WTC11 (cell line): ENCODE measurements around the gene SYT15. TPM values are rescaled to one million over a fixed set of nuclear protein-coding genes. Genes with fewer than 3 reads are reported as not detected.
"Not testable (repeated sequence)": the region's sequence is repeated elsewhere in the genome, so short reads cannot be mapped to it uniquely, and the experiment has no call there.

Source experiments
- ATAC-seq: fragments of 200-7000 bp; cut with Tn5 transposase; 2 replicates; pipeline ENCODE4 v1.10.0; 2021; ENCODE audit warnings: mild to moderate bottlenecking, moderate library complexity
- CTCF ChIA-PET: fragments of 300-600 bp; sonication (Branson Sonifier 250); formaldehyde crosslinking; loops from one replicate; lab custom pipeline; 2021; ENCODE audit warnings: antibody characterized with exemption; lab: Charles Lee
- POLR2A ChIA-PET: fragments of 350-600 bp; sonication (Branson Sonifier 250); formaldehyde crosslinking; loops from one replicate; lab custom pipeline; 2021; ENCODE audit warnings: antibody characterized with exemption; lab: Charles Lee
- DNase-seq: peaks from one replicate; pipeline ENCODE4 v3.0.0; 2021; ENCODE audit warnings: low spot score
- H3K27ac Mint-ChIP-seq: 2 replicates; pipeline ENCODE4 v1.8.0; 2021; ENCODE audit warnings: mixed read lengths
- H3K27me3 Mint-ChIP-seq: 2 replicates; pipeline ENCODE4 v1.8.0; 2021; ENCODE audit warnings: low read depth, mild to moderate bottlenecking, moderate library complexity, mixed read lengths
- H3K36me3 Mint-ChIP-seq: 2 replicates; pipeline ENCODE4 v1.8.0; 2021; ENCODE audit warnings: mixed read lengths
- H3K4me1 Mint-ChIP-seq: 2 replicates; pipeline ENCODE4 v1.8.0; 2022; ENCODE audit warnings: mixed read lengths
- H3K4me3 Mint-ChIP-seq: 2 replicates; pipeline ENCODE4 v1.8.0; 2021; ENCODE audit warnings: mild to moderate bottlenecking, moderate library complexity, mixed read lengths
- H3K9me3 Mint-ChIP-seq: 2 replicates; pipeline ENCODE4 v1.8.0; 2021; ENCODE audit warnings: mixed read lengths
- ZBTB43 ChIP-seq: sonication (generic); formaldehyde crosslinking; IDR thresholded peaks from 2 replicates; pipeline ENCODE4 v1.8.1; 2023; ENCODE audit warnings: mild to moderate bottlenecking, missing genetic modification reagents
- total RNA-seq: library from RNA; stranded (reverse); gene quantifications from 3 replicates; pipeline ENCODE4 v1.2.3, GENCODE V29; 2021
- TF ChIP-seq, protein P1 (sequence below): sonication (generic); formaldehyde crosslinking; IDR thresholded peaks from 2 replicates; pipeline ENCODE4 v1.8.1; 2022; ENCODE audit warnings: mild to moderate bottlenecking, moderate library complexity, missing genetic modification reagents
- TF ChIP-seq, protein P2 (sequence below): fragments of 200-600 bp; IDR thresholded peaks from 2 replicates; pipeline ENCODE4 v1.8.0; 2022; ENCODE audit warnings: antibody characterized with exemption

Gene SYT15
- total RNA-seq, 1 experiment from 2014 or later: 1.5 TPM

DNA sequence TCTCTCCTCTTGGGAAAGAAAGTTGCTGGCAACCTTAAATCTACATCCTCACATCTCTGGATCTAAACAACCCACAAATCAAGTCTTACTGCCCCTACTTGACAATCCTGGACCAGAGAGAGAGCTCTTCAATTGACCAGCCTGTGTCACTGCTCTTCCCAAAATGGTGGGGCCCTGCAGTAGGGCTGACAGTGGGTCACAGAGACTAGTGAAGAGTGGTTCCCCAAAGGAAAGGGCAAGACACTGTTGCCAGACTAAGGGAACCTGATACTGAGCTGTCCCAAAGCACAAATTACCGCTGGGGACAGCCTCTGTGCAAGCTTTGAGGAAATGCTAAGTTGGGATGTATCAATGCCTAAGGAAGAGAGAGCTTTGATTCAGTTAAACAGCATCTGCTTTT, 18.0 kb upstream of the SYT15 start (continued):
- TF ChIP-seq ZBTB43 (CRISPR knock-in tag): no peak
- TF ChIP-seq, protein P1, sequence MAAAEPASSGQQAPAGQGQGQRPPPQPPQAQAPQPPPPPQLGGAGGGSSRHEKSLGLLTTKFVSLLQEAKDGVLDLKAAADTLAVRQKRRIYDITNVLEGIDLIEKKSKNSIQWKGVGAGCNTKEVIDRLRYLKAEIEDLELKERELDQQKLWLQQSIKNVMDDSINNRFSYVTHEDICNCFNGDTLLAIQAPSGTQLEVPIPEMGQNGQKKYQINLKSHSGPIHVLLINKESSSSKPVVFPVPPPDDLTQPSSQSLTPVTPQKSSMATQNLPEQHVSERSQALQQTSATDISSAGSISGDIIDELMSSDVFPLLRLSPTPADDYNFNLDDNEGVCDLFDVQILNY (CRISPR knock-in tag): no peak
- TF ChIP-seq, all 79 proteins: peak for 0

DNA sequence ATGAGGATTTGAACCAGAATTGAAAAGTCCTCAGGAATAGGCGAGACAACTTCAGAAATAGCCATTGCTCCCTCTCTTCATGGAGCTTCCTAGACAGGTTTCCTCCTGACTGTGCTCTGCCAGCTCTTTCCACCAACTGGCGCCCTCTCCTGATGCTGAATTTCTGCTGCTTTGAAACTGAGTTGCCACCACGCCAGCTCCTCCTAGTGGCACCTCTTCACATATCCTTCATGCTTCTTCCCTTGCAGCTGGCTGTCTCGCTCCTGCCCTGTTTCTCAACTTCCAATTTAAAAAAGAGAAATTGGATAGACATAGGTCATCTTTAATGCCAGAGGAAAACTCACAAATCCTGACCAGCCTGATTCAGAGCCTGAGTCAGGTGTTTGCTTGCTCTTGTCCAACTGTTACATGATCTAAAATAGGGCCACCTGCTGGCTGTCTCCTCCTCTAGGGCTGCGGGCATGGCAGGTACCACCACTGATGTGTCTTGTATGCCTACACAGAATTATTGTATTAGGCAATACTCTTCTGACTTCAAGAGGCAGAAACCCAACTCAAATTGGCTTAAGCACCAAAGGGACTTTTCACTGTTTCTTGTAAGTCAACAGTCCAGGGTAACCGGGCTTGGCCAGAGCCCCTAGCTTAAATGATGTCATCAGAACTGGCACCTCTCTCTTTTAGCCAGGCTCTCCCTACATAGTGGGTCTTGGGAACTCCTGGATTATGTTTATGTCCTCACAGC, 13.2 kb upstream of the SYT15 start:
- H3K36me3 Mint-ChIP-seq, H3K27me3 Mint-ChIP-seq, POLR2A ChIA-PET, H3K27ac Mint-ChIP-seq, H3K9me3 Mint-ChIP-seq, H3K4me1 Mint-ChIP-seq, H3K4me3 Mint-ChIP-seq: not testable (repeated sequence)
- TF ChIP-seq, protein P2, sequence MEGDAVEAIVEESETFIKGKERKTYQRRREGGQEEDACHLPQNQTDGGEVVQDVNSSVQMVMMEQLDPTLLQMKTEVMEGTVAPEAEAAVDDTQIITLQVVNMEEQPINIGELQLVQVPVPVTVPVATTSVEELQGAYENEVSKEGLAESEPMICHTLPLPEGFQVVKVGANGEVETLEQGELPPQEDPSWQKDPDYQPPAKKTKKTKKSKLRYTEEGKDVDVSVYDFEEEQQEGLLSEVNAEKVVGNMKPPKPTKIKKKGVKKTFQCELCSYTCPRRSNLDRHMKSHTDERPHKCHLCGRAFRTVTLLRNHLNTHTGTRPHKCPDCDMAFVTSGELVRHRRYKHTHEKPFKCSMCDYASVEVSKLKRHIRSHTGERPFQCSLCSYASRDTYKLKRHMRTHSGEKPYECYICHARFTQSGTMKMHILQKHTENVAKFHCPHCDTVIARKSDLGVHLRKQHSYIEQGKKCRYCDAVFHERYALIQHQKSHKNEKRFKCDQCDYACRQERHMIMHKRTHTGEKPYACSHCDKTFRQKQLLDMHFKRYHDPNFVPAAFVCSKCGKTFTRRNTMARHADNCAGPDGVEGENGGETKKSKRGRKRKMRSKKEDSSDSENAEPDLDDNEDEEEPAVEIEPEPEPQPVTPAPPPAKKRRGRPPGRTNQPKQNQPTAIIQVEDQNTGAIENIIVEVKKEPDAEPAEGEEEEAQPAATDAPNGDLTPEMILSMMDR: peak; percentile 32; the same call in 1 of the 2 replicates
- DNase-seq (peak; percentile 65), ATAC-seq (peak; percentile 98)
- CTCF ChIA-PET: interaction anchor here (1.0 to 1.2 kb wide), 3 partner anchors 9 to 337 kb away, joined by 5 to 7 read pairs (median 6); partner anchors contain the start of gene GPRIN2

GRCh38 chr10:46567151-46567550, 11.8 kb upstream of the SYT15 start:
- H3K27me3 Mint-ChIP-seq, CTCF ChIA-PET, H3K4me3 Mint-ChIP-seq, DNase-seq, H3K4me1 Mint-ChIP-seq, ATAC-seq, H3K36me3 Mint-ChIP-seq, POLR2A ChIA-PET, H3K9me3 Mint-ChIP-seq, H3K27ac Mint-ChIP-seq: not testable (repeated sequence)

DNA sequence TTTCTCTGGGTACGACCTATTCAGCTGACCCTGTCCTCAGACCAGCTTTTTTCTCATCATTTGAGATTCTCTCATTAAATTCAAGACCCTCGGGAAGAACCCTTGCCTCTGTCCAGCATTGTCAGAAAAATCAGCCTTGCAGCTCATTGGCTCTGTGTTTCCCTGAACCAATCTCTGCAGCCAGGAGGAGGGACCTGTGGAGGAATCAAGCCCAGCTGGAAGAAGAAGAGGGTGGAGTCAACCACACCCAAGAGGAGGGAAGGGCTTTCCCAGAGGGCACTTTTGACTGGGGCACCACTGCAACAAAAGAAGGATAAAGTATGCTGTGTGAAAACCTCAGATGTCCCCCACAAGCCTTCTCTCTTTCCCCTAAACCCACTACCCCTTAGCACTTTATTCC, 8.3 kb upstream of the SYT15 start:
- DNase-seq, POLR2A ChIA-PET, H3K4me3 Mint-ChIP-seq, CTCF ChIA-PET, H3K9me3 Mint-ChIP-seq, H3K27me3 Mint-ChIP-seq, H3K4me1 Mint-ChIP-seq, H3K27ac Mint-ChIP-seq, H3K36me3 Mint-ChIP-seq: not testable (repeated sequence)
- peak; percentile 57 for ATAC-seq

DNA sequence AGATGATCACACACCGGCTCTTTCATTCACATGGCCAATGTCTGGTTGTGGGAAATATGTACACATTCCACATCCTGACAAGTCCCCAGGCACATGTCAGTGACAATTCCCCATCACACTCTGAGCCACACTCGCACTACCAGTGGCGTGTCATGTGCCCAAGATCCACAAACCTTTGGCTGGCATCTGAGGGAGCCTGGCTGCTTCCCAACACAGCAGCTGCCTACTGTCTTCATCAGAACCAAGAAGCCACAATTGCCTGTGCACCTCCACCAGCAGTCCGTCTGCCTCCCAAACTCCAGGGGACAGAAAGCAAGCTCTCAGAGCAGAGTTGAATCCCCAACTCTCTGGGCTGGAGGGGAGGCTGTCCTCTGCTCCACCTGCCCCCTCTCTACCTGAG, 6.2 kb upstream of the SYT15 start:
- H3K27me3 Mint-ChIP-seq, DNase-seq, H3K4me3 Mint-ChIP-seq, H3K27ac Mint-ChIP-seq, POLR2A ChIA-PET, H3K4me1 Mint-ChIP-seq, ATAC-seq, H3K36me3 Mint-ChIP-seq, H3K9me3 Mint-ChIP-seq, CTCF ChIA-PET: not testable (repeated sequence)

DNA sequence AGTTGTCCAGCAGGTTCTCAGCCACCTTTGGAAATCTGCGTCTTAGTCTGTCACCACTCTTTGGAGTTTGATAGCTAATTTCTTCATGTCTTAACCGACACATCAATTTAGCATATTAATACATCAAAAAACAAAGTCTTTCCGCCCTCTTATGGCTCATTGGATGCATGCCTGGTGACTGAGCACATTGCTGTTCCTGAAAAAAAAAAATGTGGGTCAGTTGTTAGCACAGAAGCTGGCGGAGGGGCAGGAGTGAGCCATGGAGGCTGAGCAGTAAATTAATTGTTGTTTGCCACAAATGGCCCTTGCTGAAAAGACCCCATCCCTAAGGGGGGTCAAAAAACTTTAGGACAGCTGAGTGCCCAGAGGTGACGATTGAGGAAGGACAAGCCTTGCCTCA, 5.6 kb upstream of the SYT15 start:
- H3K36me3 Mint-ChIP-seq, H3K27me3 Mint-ChIP-seq, H3K27ac Mint-ChIP-seq, H3K4me3 Mint-ChIP-seq, DNase-seq, H3K9me3 Mint-ChIP-seq, POLR2A ChIA-PET, ATAC-seq, CTCF ChIA-PET, H3K4me1 Mint-ChIP-seq: not testable (repeated sequence)

GRCh38 chr10:46573884-46574283, 5.0 kb upstream of the SYT15 start:
- CTCF ChIA-PET, H3K27me3 Mint-ChIP-seq, H3K9me3 Mint-ChIP-seq, H3K36me3 Mint-ChIP-seq, H3K27ac Mint-ChIP-seq, H3K4me3 Mint-ChIP-seq, DNase-seq, H3K4me1 Mint-ChIP-seq, POLR2A ChIA-PET: not testable (repeated sequence)
- peak; percentile 21 for ATAC-seq

DNA sequence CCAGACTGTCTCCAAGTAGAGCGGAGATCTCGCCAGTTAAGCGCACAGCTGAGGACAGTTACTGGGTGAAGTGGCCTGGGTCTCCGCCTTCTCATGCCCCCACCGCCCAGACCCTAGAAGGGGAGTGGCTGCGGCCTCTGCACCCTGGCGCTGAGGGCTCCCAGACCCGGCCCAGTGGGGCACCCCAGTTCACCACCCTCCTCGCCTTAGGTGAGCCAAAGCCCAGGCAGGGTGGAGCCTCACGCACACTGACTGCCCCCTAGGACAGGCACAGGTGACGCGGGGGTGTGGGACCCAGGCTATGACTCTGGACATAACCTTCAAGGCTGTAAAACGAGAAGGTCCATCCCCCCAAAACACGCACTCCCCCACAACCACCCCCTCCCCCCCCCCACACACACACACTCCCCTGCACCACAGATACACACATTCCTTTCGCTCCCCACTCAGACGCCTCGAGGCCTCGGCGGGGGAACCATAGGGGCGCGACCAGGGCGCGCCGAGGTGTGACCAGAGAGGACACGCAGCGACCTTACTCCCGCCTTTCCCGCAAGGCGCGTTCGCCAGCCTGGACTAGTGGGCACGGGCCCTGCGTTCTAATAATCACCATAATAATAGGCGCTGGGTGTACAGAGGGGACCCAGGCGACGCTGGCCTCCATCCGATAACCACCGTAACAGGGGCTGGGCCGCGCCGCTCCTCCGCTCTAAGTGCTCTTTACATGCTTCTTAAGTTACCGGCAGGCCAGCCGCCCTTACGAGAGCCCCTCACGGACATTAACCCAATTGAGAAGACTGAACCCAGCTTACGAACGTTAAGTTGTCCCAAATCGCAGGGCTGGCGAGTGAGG, 1.1 kb upstream of the SYT15 start:
- H3K4me1 Mint-ChIP-seq, H3K27me3 Mint-ChIP-seq, POLR2A ChIA-PET, H3K4me3 Mint-ChIP-seq, DNase-seq, H3K36me3 Mint-ChIP-seq, H3K9me3 Mint-ChIP-seq, CTCF ChIA-PET, H3K27ac Mint-ChIP-seq: not testable (repeated sequence)
- peak; percentile 5; the same call in 1 of the 2 replicates for ATAC-seq

- H3K4me1 Mint-ChIP-seq, POLR2A ChIA-PET, DNase-seq, H3K36me3 Mint-ChIP-seq, CTCF ChIA-PET, H3K9me3 Mint-ChIP-seq, H3K27ac Mint-ChIP-seq, H3K27me3 Mint-ChIP-seq, H3K4me3 Mint-ChIP-seq: not testable (repeated sequence)
- peak; percentile 7 for ATAC-seq
Measured at GRCh38 chr10:46579378-46579777, 450 bp downstream of the SYT15 start.

DNA sequence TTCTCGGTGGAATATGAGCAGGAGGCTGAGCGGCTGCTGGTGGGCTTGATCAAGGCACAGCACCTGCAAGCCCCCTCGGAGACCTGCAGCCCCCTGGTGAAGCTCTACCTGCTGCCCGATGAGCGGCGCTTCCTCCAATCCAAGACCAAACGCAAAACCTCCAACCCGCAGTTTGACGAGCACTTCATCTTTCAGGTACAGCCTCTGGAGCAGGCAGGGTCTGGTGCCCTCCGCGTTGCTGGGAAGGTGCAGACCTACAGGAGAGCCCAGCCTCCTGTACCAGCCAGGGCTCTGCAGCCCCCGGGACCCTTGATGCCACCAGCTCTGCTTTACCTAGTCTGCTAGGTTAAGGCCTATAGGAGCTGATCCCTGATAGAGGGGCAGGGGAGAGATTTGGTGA, 3.1 kb downstream of the SYT15 start:
- H3K36me3 Mint-ChIP-seq, H3K27me3 Mint-ChIP-seq, H3K4me1 Mint-ChIP-seq, ATAC-seq, H3K9me3 Mint-ChIP-seq, POLR2A ChIA-PET, DNase-seq, H3K27ac Mint-ChIP-seq, CTCF ChIA-PET, H3K4me3 Mint-ChIP-seq: not testable (repeated sequence)
